Body of pancreas (tissue), 4 donors: Measurements from ENCODE around the gene PHAF1.

Experiments used
- CTCF ChIP-seq, 7 experiments: fragments of 450-650 bp in 4 of 7; fragments of 200-600 bp in 3 of 7; sonication (generic) in 3 of 7; IDR thresholded peaks; one replicate each; pipeline ENCODE4 v1.5.1; 2016 to 2019; ENCODE audit warnings: antibody characterized with exemption in 7 of 7
- POLR2A ChIP-seq, 3 donors: fragments of 450-650 bp; IDR thresholded peaks; one replicate each; pipeline ENCODE4 v1.6.1; 2016; ENCODE audit warnings: antibody characterized with exemption in 3 of 3, mild to moderate bottlenecking in 2 of 3

GRCh38 chr16:67104061-67104460 lies 5.7 kb upstream of the PHAF1 start:
- TF ChIP-seq CTCF (IDR thresholded peaks at IDR 0.05) (peak in 5 of 7 experiments; percentile 14 to 40 (median 30)), POLR2A (IDR thresholded peaks at IDR 0.05) (no peak)
